ENCODE measurements around the gene AQP1. TPM values are rescaled to one million over a fixed set of nuclear protein-coding genes. Genes with fewer than 3 reads are reported as not detected.

AQP1 gene
- total RNA-seq, 1 donor from 2014 or later: 18.0 TPM

DNA sequence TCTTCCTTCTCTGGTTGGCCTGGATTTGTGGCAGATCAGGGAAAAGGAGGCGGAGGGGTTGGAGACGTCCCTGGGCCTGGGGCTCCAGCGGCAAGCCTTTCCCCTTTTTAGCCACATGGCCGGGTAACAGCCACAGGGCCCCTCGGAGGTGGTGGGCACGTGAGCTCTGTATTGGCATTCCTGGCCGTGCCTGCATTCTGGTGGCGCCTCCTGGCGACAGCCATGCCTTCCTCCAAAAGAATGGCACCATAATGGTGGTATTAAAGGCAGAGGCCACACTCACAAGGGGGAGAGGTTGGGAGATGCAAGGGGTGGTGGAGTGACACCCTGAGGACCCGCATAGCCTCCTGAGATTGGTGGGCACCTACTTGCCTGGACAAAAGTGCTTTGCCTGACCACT lies 3.0 kb upstream of the AQP1 start:
- Mint-ChIP-seq H3K9me3 (ENCODE audit: low read depth) (no peaks in the 10 kb centered on the region), H3K27ac (ENCODE audit: unreplicated experiment) (no peak overlapping the region), H3K36me3 (ENCODE audit: low read depth) (no peaks in the 10 kb centered on the region), H3K4me1 (ENCODE audit: low read depth) (peaks cover 43% of the 10 kb centered on the region), H3K27me3 (ENCODE audit: low read depth) (peaks cover 2% of the 10 kb centered on the region), H3K4me3 (ENCODE audit: unreplicated experiment) (no peak overlapping the region)
- TF ChIP-seq, protein P1, sequence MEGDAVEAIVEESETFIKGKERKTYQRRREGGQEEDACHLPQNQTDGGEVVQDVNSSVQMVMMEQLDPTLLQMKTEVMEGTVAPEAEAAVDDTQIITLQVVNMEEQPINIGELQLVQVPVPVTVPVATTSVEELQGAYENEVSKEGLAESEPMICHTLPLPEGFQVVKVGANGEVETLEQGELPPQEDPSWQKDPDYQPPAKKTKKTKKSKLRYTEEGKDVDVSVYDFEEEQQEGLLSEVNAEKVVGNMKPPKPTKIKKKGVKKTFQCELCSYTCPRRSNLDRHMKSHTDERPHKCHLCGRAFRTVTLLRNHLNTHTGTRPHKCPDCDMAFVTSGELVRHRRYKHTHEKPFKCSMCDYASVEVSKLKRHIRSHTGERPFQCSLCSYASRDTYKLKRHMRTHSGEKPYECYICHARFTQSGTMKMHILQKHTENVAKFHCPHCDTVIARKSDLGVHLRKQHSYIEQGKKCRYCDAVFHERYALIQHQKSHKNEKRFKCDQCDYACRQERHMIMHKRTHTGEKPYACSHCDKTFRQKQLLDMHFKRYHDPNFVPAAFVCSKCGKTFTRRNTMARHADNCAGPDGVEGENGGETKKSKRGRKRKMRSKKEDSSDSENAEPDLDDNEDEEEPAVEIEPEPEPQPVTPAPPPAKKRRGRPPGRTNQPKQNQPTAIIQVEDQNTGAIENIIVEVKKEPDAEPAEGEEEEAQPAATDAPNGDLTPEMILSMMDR (IDR thresholded peaks at IDR 0.05): peak; percentile 11
- DNase-seq (ENCODE audit: low spot score): no peak

DNA sequence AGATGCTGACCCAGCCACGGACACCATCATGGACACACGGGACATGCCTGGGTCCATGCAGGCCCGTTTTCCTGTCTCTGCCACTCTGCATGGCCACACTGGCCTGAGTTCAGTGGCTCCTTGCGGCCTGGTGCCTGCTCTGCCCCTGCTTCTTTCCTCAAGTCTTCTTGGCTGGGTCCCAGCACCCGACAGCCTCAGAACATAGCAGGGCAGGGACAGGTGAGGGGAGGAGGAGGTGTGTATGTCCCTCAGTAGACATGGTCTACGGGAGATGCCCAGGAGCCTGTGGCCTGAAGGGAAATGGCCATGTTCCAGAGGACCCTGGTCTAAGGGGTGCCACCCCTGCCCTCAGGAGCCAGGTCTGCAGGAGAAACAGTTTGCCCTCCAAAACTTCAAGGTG lies 2.2 kb upstream of the AQP1 start:
- H3K4me3 Mint-ChIP-seq (ENCODE audit: unreplicated experiment): no peak overlapping the region
- TF ChIP-seq, protein P1 (IDR thresholded peaks at IDR 0.05): no peak
- peaks cover 46% of the 10 kb centered on the region for H3K4me1 Mint-ChIP-seq (ENCODE audit: low read depth)
- no peaks in the 10 kb centered on the region for H3K36me3 Mint-ChIP-seq (ENCODE audit: low read depth)
- H3K9me3 Mint-ChIP-seq (ENCODE audit: low read depth): no peaks in the 10 kb centered on the region
- H3K27ac Mint-ChIP-seq (ENCODE audit: unreplicated experiment): no peak overlapping the region
- peaks cover 2% of the 10 kb centered on the region for H3K27me3 Mint-ChIP-seq (ENCODE audit: low read depth)
- DNase-seq (ENCODE audit: low spot score): no peak

DNA sequence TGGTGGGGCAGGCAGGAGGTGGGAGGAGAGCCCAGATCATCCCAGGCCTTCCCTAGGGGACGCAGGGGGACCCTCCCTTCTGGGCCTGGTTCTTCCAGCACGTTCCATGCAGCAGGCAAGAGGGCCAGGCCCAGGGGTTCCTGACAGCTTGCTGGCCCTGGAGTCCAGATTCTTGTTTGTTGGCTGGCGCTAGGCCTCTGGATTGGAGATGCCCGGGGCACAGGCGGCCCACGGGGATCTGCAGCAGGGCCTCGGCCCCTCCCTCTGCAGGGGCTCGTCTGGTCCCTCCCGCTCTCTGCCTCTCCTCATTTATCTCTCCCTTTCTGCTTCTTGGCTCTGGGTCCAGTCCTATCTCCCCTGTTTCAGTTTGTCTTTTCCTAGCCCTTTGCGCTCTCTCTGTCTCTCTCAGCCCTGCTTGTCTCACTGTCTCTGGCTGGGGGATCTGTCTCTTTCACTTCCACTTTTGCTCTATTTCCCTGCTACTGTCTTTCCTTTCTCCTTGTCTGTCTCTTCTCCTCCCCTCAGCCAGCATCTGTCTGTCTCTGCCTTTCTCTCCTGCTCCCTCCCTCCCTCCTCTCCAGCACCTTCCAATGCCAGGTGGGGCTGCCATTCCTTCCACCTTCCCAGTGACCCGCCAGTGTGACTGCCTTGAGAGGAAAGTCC lies 1.1 kb upstream of the AQP1 start:
- TF ChIP-seq, protein P1 (IDR thresholded peaks at IDR 0.05): no peak
- no peak for DNase-seq (ENCODE audit: low spot score)
- no peak overlapping the region for H3K27ac Mint-ChIP-seq (ENCODE audit: unreplicated experiment)

DNA sequence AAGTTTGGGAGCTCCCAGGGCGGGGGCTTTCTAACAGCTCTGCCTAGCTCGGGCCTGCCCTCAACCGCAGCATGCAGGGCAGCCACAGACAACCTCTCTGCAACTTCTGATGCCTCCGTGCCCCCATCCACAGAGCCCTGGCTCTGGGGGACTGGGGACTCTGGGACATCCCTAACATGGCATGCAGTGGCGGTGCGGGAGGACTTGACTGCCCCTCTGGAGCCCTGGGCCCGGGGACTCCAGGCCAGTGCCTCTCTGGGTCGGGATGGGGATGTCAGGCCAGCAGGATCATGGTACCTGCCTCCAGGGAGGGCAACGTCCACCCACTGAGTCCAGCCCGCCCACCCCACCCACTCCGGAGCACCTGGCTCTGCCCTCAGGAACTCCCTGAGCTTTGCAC lies 520 bp upstream of the AQP1 start:
- Mint-ChIP-seq H3K4me3 (ENCODE audit: unreplicated experiment) (no peak overlapping the region), H3K27ac (ENCODE audit: unreplicated experiment) (no peak overlapping the region), H3K36me3 (ENCODE audit: low read depth) (no peaks in the 10 kb centered on the region), H3K27me3 (ENCODE audit: low read depth) (peaks cover 2% of the 10 kb centered on the region), H3K9me3 (ENCODE audit: low read depth) (no peaks in the 10 kb centered on the region), H3K4me1 (ENCODE audit: low read depth) (peaks cover 48% of the 10 kb centered on the region)
- TF ChIP-seq, protein P1 (IDR thresholded peaks at IDR 0.05): no peak
- DNase-seq (ENCODE audit: low spot score): no peak

More for the DNA sequence above, 1.1 kb upstream of the AQP1 start:
- no peaks in the 10 kb centered on the region for H3K9me3 Mint-ChIP-seq (ENCODE audit: low read depth)
- H3K4me3 Mint-ChIP-seq (ENCODE audit: unreplicated experiment): no peak overlapping the region
- H3K4me1 Mint-ChIP-seq (ENCODE audit: low read depth): peaks cover 51% of the 10 kb centered on the region
- no peaks in the 10 kb centered on the region for H3K36me3 Mint-ChIP-seq (ENCODE audit: low read depth)
- peaks cover 2% of the 10 kb centered on the region for H3K27me3 Mint-ChIP-seq (ENCODE audit: low read depth)

DNA sequence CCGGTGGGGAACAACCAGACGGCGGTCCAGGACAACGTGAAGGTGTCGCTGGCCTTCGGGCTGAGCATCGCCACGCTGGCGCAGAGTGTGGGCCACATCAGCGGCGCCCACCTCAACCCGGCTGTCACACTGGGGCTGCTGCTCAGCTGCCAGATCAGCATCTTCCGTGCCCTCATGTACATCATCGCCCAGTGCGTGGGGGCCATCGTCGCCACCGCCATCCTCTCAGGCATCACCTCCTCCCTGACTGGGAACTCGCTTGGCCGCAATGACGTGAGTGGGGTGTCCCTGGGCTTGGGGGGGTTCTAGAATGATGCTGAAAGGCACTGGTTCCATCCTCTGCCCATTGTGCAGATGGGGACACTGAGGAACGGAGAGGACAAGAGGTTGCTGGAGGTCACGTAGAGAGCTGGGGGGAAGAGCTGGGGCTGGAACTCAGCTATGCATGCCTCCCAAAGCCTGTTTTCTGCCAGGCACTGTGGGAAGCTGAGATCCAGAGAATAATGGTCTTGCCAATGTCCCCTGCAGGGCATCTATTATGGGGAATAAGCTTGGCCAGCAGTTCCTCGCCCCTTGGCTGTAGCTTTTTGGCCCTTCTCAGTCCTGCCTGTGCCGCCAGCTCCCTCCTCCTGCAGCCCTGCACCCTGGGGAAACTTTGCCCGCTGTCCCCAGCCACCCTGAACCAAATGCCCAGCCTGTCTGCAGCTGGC lies 523 bp downstream of the AQP1 start:
- Mint-ChIP-seq H3K36me3 (ENCODE audit: low read depth) (no peaks in the 10 kb centered on the region), H3K9me3 (ENCODE audit: low read depth) (no peaks in the 10 kb centered on the region), H3K27ac (ENCODE audit: unreplicated experiment) (peak overlapping the region; percentile 49), H3K4me3 (ENCODE audit: unreplicated experiment) (peak overlapping the region; percentile 62), H3K4me1 (ENCODE audit: low read depth) (peaks cover 40% of the 10 kb centered on the region), H3K27me3 (ENCODE audit: low read depth) (peaks cover 2% of the 10 kb centered on the region)
- DNase-seq (ENCODE audit: low spot score): no peak
- TF ChIP-seq, protein P1 (IDR thresholded peaks at IDR 0.05): no peak

Data from chondrocyte (in vitro differentiated cells).